Stimulated activated effector memory CD8-positive, alpha-beta T cell treated with anti-CD3 and anti-CD28 coated beads, Interleukin-12 subunit alpha, Interleukin-12 subunit beta, amount 100 ng/mL, for 72 hours (primary cell): Measurements from ENCODE around the gene CCDC30.
"Not testable (repeated sequence)": the region's sequence is repeated elsewhere in the genome, so short reads cannot be mapped to it uniquely, and the experiment has no call there.

Experiments
- ATAC-seq: fragments of 150-1000 bp; cut with Tn5 transposase; 2 replicates; pipeline ENCODE4 v1.10.0; 2021
- DNase-seq, 2 donors: peaks; one replicate each; pipeline ENCODE4 v3.0.0; 2021 to 2022; ENCODE audit warnings: low spot score in 2 of 2
- H3K27ac Mint-ChIP-seq: one replicate; pipeline ENCODE4 v1.8.0; 2022; ENCODE audit warnings: mild to moderate bottlenecking, mixed read lengths
- H3K36me3 Mint-ChIP-seq: one replicate; pipeline ENCODE4 v1.8.0; 2022; ENCODE audit warnings: mild to moderate bottlenecking, mixed read lengths
- H3K4me1 Mint-ChIP-seq: one replicate; pipeline ENCODE4 v1.8.0; 2022; ENCODE audit warnings: mixed read lengths
- H3K4me3 Mint-ChIP-seq: one replicate; pipeline ENCODE4 v1.8.0; 2022; ENCODE audit warnings: mild to moderate bottlenecking, mixed read lengths
- H3K9me3 Mint-ChIP-seq: one replicate; pipeline ENCODE4 v1.8.0; 2022; ENCODE audit warnings: mixed read lengths

CCDC30 gene

GRCh38 chr1:42477354-42477753 lies 14.3 kb downstream of the CCDC30 start:
- H3K4me3 Mint-ChIP-seq, H3K27ac Mint-ChIP-seq, DNase-seq, ATAC-seq, H3K9me3 Mint-ChIP-seq, H3K36me3 Mint-ChIP-seq, H3K4me1 Mint-ChIP-seq: not testable (repeated sequence)

DNA sequence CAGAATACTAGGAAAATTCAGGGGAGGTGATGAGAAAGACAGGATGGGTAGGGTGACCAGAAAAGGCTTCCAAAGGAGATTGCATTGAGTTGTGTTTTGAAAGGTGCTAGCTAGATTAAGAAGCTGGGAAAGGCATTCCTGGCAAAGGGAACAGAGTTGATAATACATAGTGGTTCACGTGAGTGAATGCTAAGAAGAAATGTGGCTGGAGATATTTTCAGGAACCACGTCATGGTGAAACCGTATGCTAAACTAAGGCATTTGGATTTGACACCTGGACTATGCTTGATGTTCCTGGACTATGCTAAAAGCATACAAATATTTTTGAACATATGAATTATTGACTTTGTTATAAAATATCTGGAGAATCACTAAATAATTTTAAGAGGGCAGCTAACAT lies 14.7 kb downstream of the CCDC30 start:
- H3K4me1 Mint-ChIP-seq, result no peaks in the 10 kb centered on the region
- peaks cover 7% of the 10 kb centered on the region for H3K36me3 Mint-ChIP-seq
- DNase-seq (no peak), ATAC-seq (no peak)
- no peak overlapping the region for H3K27ac Mint-ChIP-seq
- H3K9me3 Mint-ChIP-seq, result no peaks in the 10 kb centered on the region
- H3K4me3 Mint-ChIP-seq, result no peak overlapping the region

GRCh38 chr1:42479621-42480020 lies 16.5 kb downstream of the CCDC30 start:
- peak; percentile 56 for ATAC-seq
- DNase-seq, result no peak
- no peak overlapping the region for H3K4me3 Mint-ChIP-seq
- no peak overlapping the region for H3K27ac Mint-ChIP-seq
- no peaks in the 10 kb centered on the region for H3K4me1 Mint-ChIP-seq
- H3K9me3 Mint-ChIP-seq, result no peaks in the 10 kb centered on the region
- peaks cover 7% of the 10 kb centered on the region for H3K36me3 Mint-ChIP-seq

DNA sequence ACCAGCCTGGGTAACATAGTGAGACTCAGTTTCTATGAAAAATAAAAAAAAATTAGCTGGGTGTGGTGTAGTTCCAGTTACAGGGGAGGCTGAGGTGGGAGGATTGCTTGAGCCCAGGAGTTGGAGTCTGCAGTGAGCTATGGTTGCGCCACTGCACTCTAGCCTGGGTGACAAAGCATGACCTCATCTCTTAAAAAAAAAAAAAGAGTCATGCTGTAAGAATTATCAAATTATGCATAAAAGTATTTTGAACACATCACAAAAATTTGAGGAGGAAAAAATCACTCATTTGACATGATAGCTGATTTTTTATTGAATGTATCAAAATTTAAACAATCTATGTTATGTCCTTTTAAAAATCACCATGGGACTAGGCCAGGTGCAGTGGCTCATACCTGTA lies 17.8 kb downstream of the CCDC30 start:
- no peaks in the 10 kb centered on the region for H3K4me1 Mint-ChIP-seq
- no peak overlapping the region for H3K4me3 Mint-ChIP-seq
- peaks cover 7% of the 10 kb centered on the region for H3K36me3 Mint-ChIP-seq

GRCh38 chr1:42482635-42483153 lies 19.6 kb downstream of the CCDC30 start:
- no peak overlapping the region for H3K4me3 Mint-ChIP-seq
- peaks cover 7% of the 10 kb centered on the region for H3K36me3 Mint-ChIP-seq
- H3K4me1 Mint-ChIP-seq, result no peaks in the 10 kb centered on the region
- no peak overlapping the region for H3K27ac Mint-ChIP-seq
- ATAC-seq (no peak), DNase-seq (no peak)
- H3K9me3 Mint-ChIP-seq, result no peaks in the 10 kb centered on the region

More for the DNA sequence above, 17.8 kb downstream of the CCDC30 start:
- Mint-ChIP-seq H3K9me3 (no peaks in the 10 kb centered on the region), H3K27ac (no peak overlapping the region)
- ATAC-seq (no peak), DNase-seq (no peak)

DNA sequence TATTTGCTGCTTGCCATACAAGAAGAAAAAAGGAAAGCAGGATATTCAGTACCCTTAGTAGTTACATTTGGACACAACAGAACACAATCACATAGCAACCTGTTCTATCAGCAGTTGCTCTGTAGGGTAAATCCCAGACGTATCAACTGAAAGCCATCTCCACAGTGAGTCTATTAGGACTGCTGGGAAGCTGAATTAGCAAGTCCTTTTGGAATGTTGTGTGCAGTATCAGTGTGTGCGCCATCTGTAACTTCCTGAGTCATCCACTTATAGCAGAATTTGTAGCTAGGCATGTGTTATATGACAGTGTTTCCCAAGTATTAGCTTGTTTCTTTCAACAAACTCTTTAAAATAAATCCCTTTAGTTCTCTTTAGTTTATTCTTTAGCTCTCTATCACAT lies 21.3 kb downstream of the CCDC30 start:
- Mint-ChIP-seq H3K36me3 (peaks cover 7% of the 10 kb centered on the region), H3K27ac (no peak overlapping the region), H3K4me3 (no peak overlapping the region), H3K4me1 (no peaks in the 10 kb centered on the region), H3K9me3 (no peaks in the 10 kb centered on the region)
- DNase-seq, result no peak
- ATAC-seq, result no peak

- DNase-seq (no peak), ATAC-seq (no peak)
- Mint-ChIP-seq H3K4me1 (no peaks in the 10 kb centered on the region), H3K27ac (no peak overlapping the region), H3K4me3 (no peak overlapping the region), H3K36me3 (no peaks in the 10 kb centered on the region), H3K9me3 (no peaks in the 10 kb centered on the region)
These were observed 27.2 kb downstream of the CCDC30 start for GRCh38 chr1:42490237-42490636.

DNA sequence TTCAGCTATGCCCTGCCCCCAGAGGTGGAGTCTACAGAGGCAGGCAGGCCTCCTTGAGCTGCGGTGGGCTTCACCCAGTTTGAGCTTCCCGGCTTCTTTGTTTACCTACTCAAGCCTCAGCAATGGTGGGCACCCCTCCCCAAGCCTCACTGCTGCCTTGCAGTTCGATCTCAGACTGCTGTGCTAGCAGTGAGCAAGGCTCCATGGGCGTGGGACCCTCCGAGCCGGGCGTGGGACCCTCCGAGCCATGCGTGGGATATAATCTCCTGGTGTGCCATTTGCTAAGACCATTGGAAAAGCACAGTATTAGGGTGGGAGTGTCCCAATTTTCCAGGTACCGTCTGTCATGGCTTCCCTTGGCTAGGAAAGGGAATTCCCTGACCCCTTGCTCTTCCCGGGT lies 38.9 kb downstream of the CCDC30 start:
- H3K27ac Mint-ChIP-seq, H3K36me3 Mint-ChIP-seq, H3K9me3 Mint-ChIP-seq, H3K4me1 Mint-ChIP-seq, H3K4me3 Mint-ChIP-seq, DNase-seq, ATAC-seq: not testable (repeated sequence)

GRCh38 chr1:42504535-42505128 lies 41.5 kb downstream of the CCDC30 start:
- no peaks in the 10 kb centered on the region for H3K4me1 Mint-ChIP-seq
- H3K27ac Mint-ChIP-seq, result no peak overlapping the region
- ATAC-seq (no peak), DNase-seq (no peak)
- peaks cover 6% of the 10 kb centered on the region for H3K9me3 Mint-ChIP-seq
- no peak overlapping the region for H3K4me3 Mint-ChIP-seq
- peaks cover 5% of the 10 kb centered on the region for H3K36me3 Mint-ChIP-seq

GRCh38 chr1:42506576-42506975 lies 43.5 kb downstream of the CCDC30 start:
- DNase-seq (no peak), ATAC-seq (no peak)
- H3K4me3 Mint-ChIP-seq, result no peak overlapping the region
- H3K36me3 Mint-ChIP-seq, result no peaks in the 10 kb centered on the region
- H3K9me3 Mint-ChIP-seq, result peaks cover 6% of the 10 kb centered on the region
- no peak overlapping the region for H3K27ac Mint-ChIP-seq
- H3K4me1 Mint-ChIP-seq, result no peaks in the 10 kb centered on the region

- H3K9me3 Mint-ChIP-seq, ATAC-seq, H3K27ac Mint-ChIP-seq, H3K4me3 Mint-ChIP-seq, DNase-seq, H3K36me3 Mint-ChIP-seq, H3K4me1 Mint-ChIP-seq: not testable (repeated sequence)
These were observed 48.6 kb downstream of the CCDC30 start for GRCh38 chr1:42511581-42512155.

GRCh38 chr1:42518908-42519307 lies 55.8 kb downstream of the CCDC30 start:
- Mint-ChIP-seq H3K9me3 (peaks cover 26% of the 10 kb centered on the region), H3K27ac (no peak overlapping the region), H3K4me1 (no peaks in the 10 kb centered on the region), H3K36me3 (no peaks in the 10 kb centered on the region), H3K4me3 (no peak overlapping the region)
- ATAC-seq (no peak), DNase-seq (no peak)

DNA sequence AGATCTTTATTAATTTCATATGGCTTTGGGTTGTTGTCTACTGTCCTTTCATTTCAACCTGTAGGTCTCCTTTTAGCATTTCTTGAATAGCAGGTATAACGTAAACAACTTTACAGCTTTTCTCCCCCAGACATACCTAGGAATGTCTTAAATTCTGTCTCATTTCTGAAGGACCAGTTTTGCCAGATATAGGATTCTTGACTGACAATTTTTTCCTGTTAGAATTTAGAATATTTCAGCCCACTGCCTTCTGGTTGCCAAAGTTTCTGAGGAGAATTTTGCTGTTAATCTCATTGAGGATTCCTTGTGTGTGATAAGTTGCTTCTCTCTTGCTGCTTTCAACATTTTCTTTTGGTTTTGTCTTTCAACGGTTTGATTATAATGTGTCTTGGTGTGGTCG lies 60.1 kb downstream of the CCDC30 start:
- Mint-ChIP-seq H3K36me3 (no peaks in the 10 kb centered on the region), H3K9me3 (peaks cover 22% of the 10 kb centered on the region)

DNA sequence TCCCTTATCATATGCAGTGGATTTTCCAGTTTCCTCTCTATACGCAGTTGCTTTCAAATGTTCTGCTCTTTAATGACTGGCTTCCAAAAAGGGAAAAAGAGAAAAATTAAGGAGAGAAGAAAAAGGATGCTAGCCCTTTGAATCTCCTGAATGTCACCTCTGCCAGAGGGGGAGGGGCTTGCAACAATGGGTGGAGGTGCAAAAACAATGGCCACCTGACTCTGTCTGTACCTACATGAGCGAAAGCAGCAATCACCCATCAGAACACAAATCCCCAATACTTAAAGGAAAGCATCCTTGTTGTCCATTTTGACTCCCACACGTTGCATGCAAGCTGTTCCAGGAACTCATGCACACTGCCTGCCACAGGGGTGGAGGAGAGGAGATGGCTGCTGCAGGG lies 61.2 kb downstream of the CCDC30 start:
- DNase-seq, result no peak
- Mint-ChIP-seq H3K4me1 (no peaks in the 10 kb centered on the region), H3K9me3 (peaks cover 15% of the 10 kb centered on the region), H3K27ac (no peak overlapping the region), H3K36me3 (no peaks in the 10 kb centered on the region), H3K4me3 (no peak overlapping the region)
- no peak for ATAC-seq

More for the DNA sequence above, 60.1 kb downstream of the CCDC30 start:
- H3K4me1 Mint-ChIP-seq, result no peaks in the 10 kb centered on the region
- H3K4me3 Mint-ChIP-seq, result no peak overlapping the region
- no peak for ATAC-seq
- no peak overlapping the region for H3K27ac Mint-ChIP-seq
- DNase-seq, result no peak

GRCh38 chr1:42529724-42530181 lies 66.7 kb downstream of the CCDC30 start:
- peak; percentile 97 for ATAC-seq
- no peak for DNase-seq

DNA sequence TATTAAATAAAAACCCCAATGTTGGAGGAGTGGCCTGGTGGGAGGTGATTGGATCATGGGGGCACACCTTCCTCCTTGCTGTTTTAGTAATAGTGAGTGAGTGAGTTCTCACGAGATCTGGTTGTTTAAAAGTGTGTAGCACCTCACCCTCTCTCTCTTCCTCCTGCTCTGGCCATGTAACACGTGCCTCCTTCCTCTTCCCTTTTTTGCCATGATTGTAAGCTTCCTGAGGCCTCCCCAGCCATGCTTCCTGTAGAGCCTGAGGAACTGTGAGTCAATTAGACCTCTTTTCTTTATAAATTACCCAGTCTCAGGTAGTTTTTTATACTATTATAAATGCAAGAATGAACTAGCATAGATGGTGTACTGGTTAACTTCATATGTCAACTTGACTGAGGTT lies 68.0 kb downstream of the CCDC30 start:
- ATAC-seq, result no peak
- DNase-seq, result no peak
- H3K9me3 Mint-ChIP-seq, result no peaks in the 10 kb centered on the region
- H3K36me3 Mint-ChIP-seq, result peaks cover 6% of the 10 kb centered on the region
- no peak overlapping the region for H3K4me3 Mint-ChIP-seq
- peaks cover 13% of the 10 kb centered on the region for H3K4me1 Mint-ChIP-seq
- no peak overlapping the region for H3K27ac Mint-ChIP-seq

More at GRCh38 chr1:42529724-42530181, 66.7 kb downstream of the CCDC30 start:
- peaks cover 6% of the 10 kb centered on the region for H3K36me3 Mint-ChIP-seq
- H3K4me3 Mint-ChIP-seq, result peak overlapping the region; percentile 48
- H3K4me1 Mint-ChIP-seq, result peaks cover 13% of the 10 kb centered on the region
- H3K27ac Mint-ChIP-seq, result peak overlapping the region; percentile 32
- no peaks in the 10 kb centered on the region for H3K9me3 Mint-ChIP-seq
